ENCODE measurements around the gene LENG1. TPM values are rescaled to one million over a fixed set of nuclear protein-coding genes. Genes with fewer than 3 reads are reported as not detected.
A peak's percentile ranks its signal among the peaks of the same experiment; 100 is the strongest.

The LENG1 gene
- total and polyA plus RNA-seq, 2 experiments from 2014 or later, result 6.9 to 10.2 TPM

GRCh38 chr19:54162884-54163283, 3.4 kb upstream of the LENG1 start:
- Histone ChIP-seq H4K20me1 (ENCODE audit: insufficient read depth) (no peaks in the 10 kb centered on the region), H3K4me3 (peak overlapping the region; percentile 66; the same call in 1 of the 2 replicates), H3F3A (ENCODE audit: insufficient read depth) (peaks cover 15% of the 10 kb centered on the region; the same call in 1 of the 2 replicates), H3K79me2 (ENCODE audit: insufficient read depth) (peaks cover 6% of the 10 kb centered on the region; the same call in 1 of the 2 replicates), H3K27me3 (replicated peaks; ENCODE audit: insufficient read depth) (no peaks in the 10 kb centered on the region), H2AFZ (no peak overlapping the region), H3K9me3 (ENCODE audit: low read depth) (no peaks in the 10 kb centered on the region), H3K4me1 (ENCODE audit: insufficient read depth) (peaks cover 14% of the 10 kb centered on the region), H3K9ac (no peak overlapping the region), H3K9me2 (ENCODE audit: insufficient read depth) (no peaks in the 10 kb centered on the region), H3K4me2 (ENCODE audit: unreplicated experiment) (no peak overlapping the region), H3K36me3 (ENCODE audit: low read depth) (no peaks in the 10 kb centered on the region), H3K27ac (no peak overlapping the region)
- TF ChIP-seq EZH2phosphoT487 (IDR thresholded peaks at IDR 0.05; ENCODE audit: insufficient read depth, low read depth), result no peak
- no peak for TF ChIP-seq EZH2 (IDR thresholded peaks at IDR 0.05; ENCODE audit: insufficient read depth, poor library complexity, severe bottlenecking)
- in situ Hi-C loops (cut with MboI), result no loop called here
- DNase-seq, result no peak
- WGBS, 2 experiments (ENCODE audit: low coverage in 1 of 2, low lambda C conversion rate in 2 of 2, missing lambda C conversion rate in 2 of 2), result 71 to 73% methylated on average over 13 to 14 of the region's 14 CpGs

- H4K20me1 ChIP-seq (ENCODE audit: insufficient read depth), result no peaks in the 10 kb centered on the region
- H3F3A ChIP-seq (ENCODE audit: insufficient read depth), result peaks cover 15% of the 10 kb centered on the region; the same call in 1 of the 2 replicates
- 8 to 9% methylated on average over 22 to 34 of the region's 35 CpGs for WGBS, 2 experiments (ENCODE audit: low coverage in 1 of 2, low lambda C conversion rate in 2 of 2, missing lambda C conversion rate in 2 of 2)
- H2AFZ ChIP-seq, result peak overlapping the region; percentile 62
- H3K79me2 ChIP-seq (ENCODE audit: insufficient read depth), result peaks cover 11% of the 10 kb centered on the region; the same call in 1 of the 2 replicates
- no peaks in the 10 kb centered on the region for H3K36me3 ChIP-seq (ENCODE audit: low read depth)
- H3K9ac ChIP-seq, result no peak overlapping the region
- TF ChIP-seq EZH2 (IDR thresholded peaks at IDR 0.05; ENCODE audit: insufficient read depth, poor library complexity, severe bottlenecking) (no peak), EZH2phosphoT487 (IDR thresholded peaks at IDR 0.05; ENCODE audit: insufficient read depth, low read depth) (no peak)
- H3K27ac ChIP-seq, result no peak overlapping the region
- H3K9me3 ChIP-seq (ENCODE audit: low read depth), result no peaks in the 10 kb centered on the region
- in situ Hi-C loops (cut with MboI), result no loop called here
- peaks cover 14% of the 10 kb centered on the region for H3K4me1 ChIP-seq (ENCODE audit: insufficient read depth)
- H3K4me2 ChIP-seq (ENCODE audit: unreplicated experiment), result peak overlapping the region; percentile 38
- DNase-seq, result peak; percentile 87
- H3K27me3 ChIP-seq (replicated peaks; ENCODE audit: insufficient read depth), result no peaks in the 10 kb centered on the region
- no peaks in the 10 kb centered on the region for H3K9me2 ChIP-seq (ENCODE audit: insufficient read depth)
- H3K4me3 ChIP-seq, result peak overlapping the region; percentile 66
Measured at GRCh38 chr19:54162241-54162805, 2.8 kb upstream of the LENG1 start.

GRCh38 chr19:54160854-54161253, 1.3 kb upstream of the LENG1 start:
- H3K27ac ChIP-seq, result peak overlapping the region; percentile 97
- H3F3A ChIP-seq (ENCODE audit: insufficient read depth), result peaks cover 15% of the 10 kb centered on the region; the same call in 1 of the 2 replicates
- no peaks in the 10 kb centered on the region for H3K9me3 ChIP-seq (ENCODE audit: low read depth)
- H4K20me1 ChIP-seq (ENCODE audit: insufficient read depth), result no peaks in the 10 kb centered on the region
- H3K4me2 ChIP-seq (ENCODE audit: unreplicated experiment), result peak overlapping the region; percentile 94
- peaks cover 25% of the 10 kb centered on the region; the same call in 1 of the 2 replicates for H3K79me2 ChIP-seq (ENCODE audit: insufficient read depth)
- no peaks in the 10 kb centered on the region for H3K27me3 ChIP-seq (replicated peaks; ENCODE audit: insufficient read depth)
- H3K4me1 ChIP-seq (ENCODE audit: insufficient read depth), result peaks cover 14% of the 10 kb centered on the region
- peak; percentile 32 for DNase-seq
- peak overlapping the region; percentile 86 for H3K4me3 ChIP-seq
- H3K9me2 ChIP-seq (ENCODE audit: insufficient read depth), result no peaks in the 10 kb centered on the region
- WGBS, 2 experiments (ENCODE audit: low coverage in 1 of 2, low lambda C conversion rate in 2 of 2, missing lambda C conversion rate in 2 of 2), result 46 to 54% methylated on average over 10 to 13 of the region's 13 CpGs
- no peak for TF ChIP-seq EZH2 (IDR thresholded peaks at IDR 0.05; ENCODE audit: insufficient read depth, poor library complexity, severe bottlenecking)
- TF ChIP-seq EZH2phosphoT487 (IDR thresholded peaks at IDR 0.05; ENCODE audit: insufficient read depth, low read depth), result no peak
- peak overlapping the region; percentile 97 for H3K9ac ChIP-seq
- H2AFZ ChIP-seq, result peak overlapping the region; percentile 96
- H3K36me3 ChIP-seq (ENCODE audit: low read depth), result peaks cover 10% of the 10 kb centered on the region; the same call in 1 of the 2 replicates
- in situ Hi-C loops (cut with MboI), result no loop called here

GRCh38 chr19:54160182-54160811, 776 bp upstream of the LENG1 start:
- Histone ChIP-seq H3K27me3 (replicated peaks; ENCODE audit: insufficient read depth) (no peaks in the 10 kb centered on the region), H3K9me3 (ENCODE audit: low read depth) (no peaks in the 10 kb centered on the region), H3K79me2 (ENCODE audit: insufficient read depth) (peaks cover 26% of the 10 kb centered on the region; the same call in 1 of the 2 replicates), H3K27ac (peak overlapping the region; percentile 97), H4K20me1 (ENCODE audit: insufficient read depth) (no peaks in the 10 kb centered on the region), H3K4me2 (ENCODE audit: unreplicated experiment) (peak overlapping the region; percentile 94), H3F3A (ENCODE audit: insufficient read depth) (peaks cover 15% of the 10 kb centered on the region; the same call in 1 of the 2 replicates), H3K9ac (peak overlapping the region; percentile 97), H3K4me1 (ENCODE audit: insufficient read depth) (peaks cover 14% of the 10 kb centered on the region), H2AFZ (peak overlapping the region; percentile 96), H3K9me2 (ENCODE audit: insufficient read depth) (no peaks in the 10 kb centered on the region), H3K4me3 (peak overlapping the region; percentile 86), H3K36me3 (ENCODE audit: low read depth) (peaks cover 13% of the 10 kb centered on the region; the same call in 1 of the 2 replicates)
- peak; percentile 77 for DNase-seq
- in situ Hi-C loops (cut with MboI), result no loop called here
- TF ChIP-seq EZH2phosphoT487 (IDR thresholded peaks at IDR 0.05; ENCODE audit: insufficient read depth, low read depth) (no peak), EZH2 (IDR thresholded peaks at IDR 0.05; ENCODE audit: insufficient read depth, poor library complexity, severe bottlenecking) (no peak)
- WGBS, 2 experiments (ENCODE audit: low coverage in 1 of 2, low lambda C conversion rate in 2 of 2, missing lambda C conversion rate in 2 of 2), result 4 to 5% methylated on average over 23 to 28 of the region's 28 CpGs

All from GM23248 (cell line).